Ectodermal cell (in vitro differentiated cells): Measurements from ENCODE around the gene RILPL1.
"Not testable (repeated sequence)": the region's sequence is repeated elsewhere in the genome, so short reads cannot be mapped to it uniquely, and the experiment has no call there.

Experiments used
- H3K27ac ChIP-seq: 2 replicates; pipeline ENCODE4 v1.7.0; 2013; ENCODE audit warnings: mild to moderate bottlenecking, low read depth, low read length; ENCODE audit not compliant: insufficient read depth, poor library complexity, severe bottlenecking
- H3K27me3 ChIP-seq: 2 replicates; pipeline ENCODE4 v1.7.0; 2013; ENCODE audit warnings: mild to moderate bottlenecking, low read length; ENCODE audit not compliant: insufficient read depth, control insufficient read depth, poor library complexity, severe bottlenecking
- H3K36me3 ChIP-seq: one replicate; pipeline ENCODE4 v1.7.0; 2013; ENCODE audit warnings: low read length; ENCODE audit not compliant: control insufficient read depth, insufficient read depth
- H3K4me1 ChIP-seq: one replicate; pipeline ENCODE4 v1.7.0; 2013; ENCODE audit warnings: low read length; ENCODE audit not compliant: control insufficient read depth, insufficient read depth
- H3K4me3 ChIP-seq: 2 replicates; pipeline ENCODE4 v1.7.0; 2013; ENCODE audit warnings: low read depth, low read length, control low read depth; ENCODE audit not compliant: insufficient read depth
- H3K9me3 ChIP-seq: 2 replicates; pipeline ENCODE4 v1.7.0; 2013; ENCODE audit warnings: mild to moderate bottlenecking, low read length, moderate library complexity; ENCODE audit not compliant: control insufficient read depth
- WGBS, 2 experiments: methylation state at CpG; one replicate each; pipeline ENCODE4 v1.1.7; 2013; ENCODE audit warnings: missing lambda C conversion rate in 2 of 2; 5-methylcytosine and 5-hydroxymethylcytosine counted together

RILPL1 gene

DNA sequence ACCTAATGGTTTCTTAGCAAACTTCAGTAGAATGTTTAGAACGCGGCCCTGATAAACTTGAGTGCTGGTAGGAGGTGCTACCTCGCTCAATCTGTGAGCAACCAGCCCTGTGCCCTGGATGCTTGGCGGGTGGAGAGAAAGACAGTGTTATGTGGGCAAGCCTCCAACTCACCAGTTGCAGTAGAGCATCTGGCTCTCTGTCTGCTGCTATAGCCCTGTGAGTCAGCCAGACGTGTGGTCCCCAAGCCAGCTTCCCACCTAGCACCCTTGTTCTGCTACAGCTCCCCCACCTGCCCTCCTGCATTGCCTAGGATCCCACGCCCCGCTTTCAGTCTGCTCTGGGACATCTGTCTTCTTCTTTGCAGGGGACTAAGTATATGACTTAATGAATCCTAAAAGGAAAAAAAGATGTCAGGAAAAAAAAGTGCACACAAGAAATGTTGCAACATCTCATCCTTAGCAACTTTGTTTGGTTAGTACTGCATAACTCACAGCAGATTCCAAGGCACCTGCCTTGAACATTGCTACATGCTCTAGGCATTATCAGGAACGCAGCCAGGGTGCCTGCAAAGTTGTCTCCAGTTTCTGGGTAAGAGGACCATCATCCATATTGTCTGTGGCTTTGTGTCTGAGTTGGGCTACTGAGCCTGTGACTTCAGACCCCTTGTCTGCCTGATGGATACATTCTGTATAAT, 62.0 kb downstream of the RILPL1 start:
- no peak overlapping the region for H3K4me3 ChIP-seq
- H3K27ac ChIP-seq, result no peak overlapping the region
- 93% methylated on average over 8 of the region's 8 CpGs for WGBS, 2 experiments
- no peaks in the 10 kb centered on the region for H3K9me3 ChIP-seq
- no peaks in the 10 kb centered on the region for H3K27me3 ChIP-seq
- H3K4me1 ChIP-seq, result no peaks in the 10 kb centered on the region
- peaks cover 15% of the 10 kb centered on the region for H3K36me3 ChIP-seq

DNA sequence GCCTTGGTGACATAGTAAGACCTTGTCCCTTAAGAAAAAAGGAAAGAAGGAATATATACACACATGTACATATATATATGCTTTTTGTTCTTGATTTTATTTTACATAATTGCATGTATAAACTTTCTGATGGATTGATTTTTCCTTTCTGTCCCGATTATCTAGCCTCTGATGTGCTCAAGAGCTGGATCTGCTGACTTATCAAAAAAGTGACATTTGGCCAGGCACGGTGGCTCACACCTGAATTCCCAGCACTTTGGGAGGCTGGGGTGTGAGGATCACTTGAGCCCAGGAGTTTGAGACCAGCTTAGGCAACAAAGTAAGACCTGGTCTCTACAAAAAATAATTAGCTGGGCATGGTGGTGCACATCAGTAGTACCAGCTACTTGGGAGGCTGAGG, 63.5 kb downstream of the RILPL1 start:
- H3K4me3 ChIP-seq, result no peak overlapping the region
- no peaks in the 10 kb centered on the region for H3K27me3 ChIP-seq
- H3K36me3 ChIP-seq, result peaks cover 15% of the 10 kb centered on the region
- H3K4me1 ChIP-seq, result no peaks in the 10 kb centered on the region
- 93 to 94% methylated on average over 2 of the region's 2 CpGs for WGBS, 2 experiments
- H3K27ac ChIP-seq, result no peak overlapping the region
- H3K9me3 ChIP-seq, result no peaks in the 10 kb centered on the region

DNA sequence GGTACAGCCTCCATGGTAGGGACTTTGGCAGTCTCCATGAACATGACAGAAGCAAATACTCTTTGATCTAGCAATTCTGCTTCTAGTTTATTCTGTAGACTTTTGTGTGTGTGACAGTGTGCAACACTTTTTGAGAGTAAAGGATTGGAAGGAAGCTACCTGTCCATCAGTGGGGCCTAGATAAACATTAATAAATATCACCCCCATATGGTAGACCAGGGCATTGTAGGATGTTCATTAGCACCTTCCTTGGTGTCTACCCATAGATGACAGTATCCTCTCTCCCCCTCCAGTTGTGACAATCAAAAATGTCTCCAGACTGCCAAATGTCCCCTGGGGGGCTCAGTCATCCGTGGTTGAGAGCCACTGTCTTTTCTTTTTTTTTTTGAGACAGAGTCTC, 64.7 kb downstream of the RILPL1 start:
- no peaks in the 10 kb centered on the region for H3K4me1 ChIP-seq
- no peaks in the 10 kb centered on the region for H3K27me3 ChIP-seq
- peaks cover 15% of the 10 kb centered on the region for H3K36me3 ChIP-seq
- H3K27ac ChIP-seq, result no peak overlapping the region
- WGBS, 2 experiments, result 74 to 77% methylated on average over 1 of the region's 1 CpG
- no peaks in the 10 kb centered on the region for H3K9me3 ChIP-seq
- no peak overlapping the region for H3K4me3 ChIP-seq

DNA sequence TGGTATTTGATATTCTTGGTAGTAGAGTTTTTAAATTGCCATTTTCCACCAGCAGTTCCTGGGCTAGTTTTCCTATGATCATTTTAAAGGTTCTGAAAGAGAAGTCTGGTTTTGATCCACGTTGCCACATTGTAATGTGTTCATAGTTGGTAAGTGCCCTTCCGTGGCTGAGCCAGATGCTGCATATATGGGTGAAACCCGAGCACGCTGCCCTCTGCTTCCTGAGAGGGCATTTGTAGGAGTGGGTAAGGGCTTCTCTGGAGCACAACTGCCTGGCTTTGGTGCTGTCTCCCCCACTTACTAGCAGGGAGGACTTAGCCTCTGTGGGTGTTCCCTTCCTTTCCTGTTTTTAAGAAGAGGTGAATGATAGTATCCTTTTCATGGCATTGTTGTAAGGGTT, 68.4 kb downstream of the RILPL1 start:
- Histone ChIP-seq H3K4me3 (no peak overlapping the region), H3K4me1 (no peaks in the 10 kb centered on the region), H3K27me3 (no peaks in the 10 kb centered on the region), H3K27ac (no peak overlapping the region), H3K36me3 (no peaks in the 10 kb centered on the region), H3K9me3 (no peaks in the 10 kb centered on the region)
- WGBS, 2 experiments, result 94% methylated on average over 4 of the region's 4 CpGs

DNA sequence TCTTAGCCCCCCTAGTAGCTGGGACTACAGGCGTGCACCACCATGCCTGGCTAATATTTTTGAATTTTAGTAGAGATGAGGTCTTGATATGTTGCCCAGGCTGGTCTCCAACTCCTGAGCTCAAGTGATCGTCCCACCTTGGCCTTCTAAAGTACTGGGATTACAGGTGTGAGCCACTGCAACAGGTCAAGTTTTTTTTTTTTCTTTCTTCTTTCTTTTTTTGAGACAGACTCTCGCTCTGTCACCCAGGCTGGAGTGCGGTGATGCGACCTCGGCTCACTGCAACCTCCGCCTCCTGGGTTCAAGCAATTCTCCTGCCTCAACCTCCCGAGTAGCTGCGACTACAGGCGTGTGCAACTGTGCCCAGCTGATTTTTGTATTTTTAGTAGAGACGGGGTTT, 70.3 kb downstream of the RILPL1 start:
- not testable (repeated sequence) for H3K4me1 ChIP-seq, H3K27ac ChIP-seq, H3K27me3 ChIP-seq, H3K9me3 ChIP-seq, H3K4me3 ChIP-seq, H3K36me3 ChIP-seq
- WGBS, 2 experiments, result 90 to 94% methylated on average over 11 of the region's 11 CpGs

DNA sequence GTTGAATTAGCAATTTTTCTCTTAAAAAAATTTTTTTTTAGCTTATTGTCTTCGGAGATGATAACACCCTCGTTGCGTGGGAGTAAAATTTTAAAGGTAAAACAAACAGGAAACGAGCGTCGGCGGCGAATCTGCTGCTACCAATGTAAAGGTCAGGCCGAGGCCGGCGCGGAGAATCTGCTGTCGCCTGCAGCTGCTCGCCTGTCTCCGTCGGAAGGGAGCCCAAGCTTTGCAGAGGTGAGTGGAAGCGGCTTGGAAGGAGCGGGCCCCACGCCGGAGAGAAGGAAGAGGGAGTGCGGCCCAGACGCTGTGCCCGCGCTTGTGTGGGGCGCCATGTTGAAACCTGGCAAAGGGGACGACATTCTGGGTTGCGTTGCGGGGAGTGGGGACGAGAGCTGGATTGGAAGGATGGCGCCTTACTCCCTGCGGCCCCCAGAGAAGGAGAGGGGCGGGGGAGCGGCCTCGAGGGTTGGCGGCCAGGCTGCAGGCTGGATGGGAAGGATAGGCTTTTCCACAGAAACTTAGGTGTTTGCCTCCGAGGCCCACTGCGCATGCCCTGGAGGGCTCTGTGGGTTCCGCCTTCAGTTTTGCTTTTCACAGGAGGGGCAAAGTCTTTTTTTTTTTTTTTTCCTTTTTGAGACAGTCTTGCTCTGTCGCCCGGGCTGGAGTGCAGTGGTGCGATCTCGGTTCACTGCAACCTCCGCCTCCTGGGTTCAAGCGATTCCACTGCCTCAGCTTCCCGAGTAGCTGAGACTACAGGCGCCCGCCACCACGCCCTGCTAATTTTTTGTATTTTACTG, 75.3 kb downstream of the RILPL1 start, which contains the start of gene SNRNP35:
SNRNP35 (plus strand) TSS at position 160 of the 800 bp plus-strand sequence. CDS start 7,402 bp downstream, outside the sequence.
- Histone ChIP-seq H3K36me3 (no peaks in the 10 kb centered on the region), H3K27ac (peak within 1 kb of the TSS; percentile 91), H3K4me1 (no peaks in the 10 kb centered on the region), H3K4me3 (peak within 1 kb of the TSS; percentile 65), H3K27me3 (no peaks in the 10 kb centered on the region), H3K9me3 (no peaks in the 10 kb centered on the region)
- 1 to 2% methylated on average over 48 of the region's 48 CpGs for WGBS, 2 experiments

DNA sequence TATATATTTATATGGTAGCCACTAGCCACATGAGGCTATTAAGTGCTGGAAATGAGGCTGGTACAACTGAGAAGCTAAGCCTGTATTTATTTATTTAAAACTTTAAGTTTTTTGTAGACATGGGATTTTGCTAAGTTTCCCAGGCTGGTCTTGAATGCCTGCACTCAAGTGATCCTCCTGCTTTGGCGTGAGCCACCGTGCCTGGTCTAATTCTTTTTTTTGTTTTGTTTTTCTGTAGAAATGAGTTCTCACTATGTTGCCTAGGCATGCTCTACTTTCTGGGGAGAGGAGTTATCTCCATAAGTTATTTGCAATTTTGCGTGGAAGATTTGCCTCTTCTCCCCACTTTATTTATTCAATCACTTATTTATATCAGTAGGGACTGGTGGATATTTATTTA, 80.4 kb downstream of the RILPL1 start:
- 76 to 80% methylated on average over 2 of the region's 3 CpGs for WGBS, 2 experiments
- H3K9me3 ChIP-seq, result no peaks in the 10 kb centered on the region

DNA sequence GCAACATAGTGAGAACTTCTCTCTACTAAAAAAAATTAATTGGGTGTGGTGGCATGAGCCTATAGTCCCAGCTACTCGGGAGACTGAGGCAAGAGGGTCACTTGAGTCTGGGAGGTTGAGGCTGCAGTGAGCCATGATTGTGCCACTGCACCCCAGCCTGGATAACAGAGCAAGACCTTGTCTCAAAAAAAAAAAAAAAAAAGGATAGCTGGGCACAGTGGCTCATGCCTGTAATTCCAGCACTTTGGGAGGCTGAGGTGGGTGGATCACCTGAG, 81.3 kb downstream of the RILPL1 start:
- H3K9me3 ChIP-seq, H3K27ac ChIP-seq, H3K4me1 ChIP-seq, H3K4me3 ChIP-seq, H3K27me3 ChIP-seq, H3K36me3 ChIP-seq: not testable (repeated sequence)
- WGBS, 2 experiments, result 0% methylated on average over 1 of the region's 1 CpG

More for the DNA sequence above, 80.4 kb downstream of the RILPL1 start:
- H3K36me3 ChIP-seq, result no peaks in the 10 kb centered on the region
- H3K27ac ChIP-seq, result no peak overlapping the region
- H3K27me3 ChIP-seq, result no peaks in the 10 kb centered on the region
- no peaks in the 10 kb centered on the region for H3K4me1 ChIP-seq
- H3K4me3 ChIP-seq, result no peak overlapping the region

DNA sequence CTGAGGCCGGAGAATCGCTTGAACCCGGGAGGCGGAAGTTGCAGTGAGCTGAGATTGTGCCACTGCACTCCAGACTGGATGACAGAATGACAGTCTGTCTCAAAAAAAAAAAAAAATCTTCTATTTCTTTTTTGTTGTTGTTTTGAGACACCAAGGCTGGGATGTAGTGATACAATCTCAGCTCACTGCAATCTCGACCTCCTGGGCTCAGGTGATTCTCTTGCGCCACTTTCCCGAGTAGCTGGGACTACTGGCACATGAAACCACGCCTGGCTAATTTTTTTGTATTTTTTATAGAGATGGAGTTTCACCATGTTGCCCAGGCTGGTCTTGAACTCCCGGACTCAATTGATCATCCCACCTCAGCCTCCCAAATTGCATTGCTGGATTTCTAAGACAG, 82.9 kb downstream of the RILPL1 start:
- H3K4me1 ChIP-seq, result no peaks in the 10 kb centered on the region
- 93 to 97% methylated on average over 9 of the region's 9 CpGs for WGBS, 2 experiments
- H3K36me3 ChIP-seq, result no peaks in the 10 kb centered on the region
- H3K9me3 ChIP-seq, result no peaks in the 10 kb centered on the region
- H3K27ac ChIP-seq, result no peak overlapping the region
- no peak overlapping the region for H3K4me3 ChIP-seq
- no peaks in the 10 kb centered on the region for H3K27me3 ChIP-seq

DNA sequence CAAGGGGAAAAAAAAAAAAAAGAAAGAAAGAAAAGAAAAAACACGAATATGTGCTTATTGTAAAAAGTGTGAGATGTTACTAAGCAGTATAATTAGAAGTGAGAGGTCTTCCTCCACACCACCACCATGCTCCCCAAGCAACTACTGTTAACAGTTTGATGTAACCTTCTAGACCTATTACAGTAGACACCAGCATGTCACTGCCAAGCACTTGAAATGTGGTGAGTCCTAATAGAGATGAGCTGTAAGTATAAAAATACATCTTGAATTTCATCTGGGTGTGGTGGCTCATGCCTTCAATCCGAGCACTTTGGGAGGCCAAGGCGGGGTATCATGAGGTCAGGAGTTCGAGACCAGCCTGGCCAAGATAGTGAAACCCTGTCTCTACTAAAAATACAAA, 83.7 kb downstream of the RILPL1 start:
- Histone ChIP-seq H3K27ac (no peak overlapping the region), H3K9me3 (no peaks in the 10 kb centered on the region), H3K36me3 (no peaks in the 10 kb centered on the region), H3K27me3 (no peaks in the 10 kb centered on the region), H3K4me3 (no peak overlapping the region), H3K4me1 (no peaks in the 10 kb centered on the region)
- WGBS, 2 experiments, result 89 to 98% methylated on average over 3 to 4 of the region's 4 CpGs
